Inferior parietal cortex (tissue), 1 donor: ENCODE results near the gene ASPHD2.
A peak's percentile ranks its signal among the peaks of the same experiment; 100 is the strongest.

Experiments
- DNase-seq: peaks from one replicate; pipeline ENCODE4 v3.0.0-alpha.2; 2016; ENCODE audit errors: extremely low spot score

The ASPHD2 gene

DNA sequence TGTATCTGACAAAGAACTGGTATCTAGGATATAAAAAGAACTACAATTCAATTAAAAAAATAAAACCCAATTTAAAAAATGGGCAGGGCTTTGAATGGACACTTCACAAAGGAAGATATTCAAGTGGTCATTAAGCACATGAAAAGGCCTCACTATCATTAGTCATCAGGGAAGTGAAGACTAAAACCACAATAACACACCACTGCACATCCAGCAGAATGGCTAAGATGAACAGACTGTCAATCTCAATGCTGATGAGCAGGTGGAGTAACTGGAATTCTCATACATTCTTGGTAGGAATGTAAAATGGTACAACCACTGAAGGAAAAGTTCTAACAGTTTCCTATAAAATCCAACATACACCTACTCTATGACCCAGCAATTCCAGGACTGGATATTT, 45.6 kb downstream of the ASPHD2 start:
- no peak for DNase-seq

DNA sequence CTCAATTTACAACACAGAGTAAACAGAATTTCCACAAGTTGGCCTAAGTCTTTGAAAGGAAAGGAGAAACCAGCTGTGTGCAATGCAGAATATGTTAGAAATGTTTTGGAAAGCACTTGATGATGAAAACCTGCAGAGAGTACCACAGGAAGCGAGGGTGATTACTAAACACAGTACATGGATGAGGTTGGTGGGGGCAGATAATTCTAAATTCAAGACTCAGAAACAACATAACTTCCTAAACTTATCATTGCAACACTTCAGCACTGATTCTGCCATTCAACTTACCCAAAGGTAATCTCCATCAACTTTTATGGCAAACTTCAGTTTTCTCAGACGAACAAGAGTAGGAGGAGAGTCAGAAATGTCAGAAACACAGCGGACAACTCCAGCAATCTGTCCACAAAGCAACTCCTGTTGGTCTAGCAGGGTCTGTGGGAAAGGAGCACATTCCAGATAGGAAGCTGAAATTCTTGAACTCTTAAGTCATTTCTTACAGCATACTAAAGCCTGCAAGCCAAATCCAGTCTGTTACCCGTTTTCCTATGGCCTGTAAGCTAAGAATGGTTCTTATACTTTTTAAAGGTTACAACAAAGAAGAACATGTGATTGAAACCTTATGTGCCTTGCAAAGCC, 47.8 kb downstream of the ASPHD2 start:
- no peak for DNase-seq

DNA sequence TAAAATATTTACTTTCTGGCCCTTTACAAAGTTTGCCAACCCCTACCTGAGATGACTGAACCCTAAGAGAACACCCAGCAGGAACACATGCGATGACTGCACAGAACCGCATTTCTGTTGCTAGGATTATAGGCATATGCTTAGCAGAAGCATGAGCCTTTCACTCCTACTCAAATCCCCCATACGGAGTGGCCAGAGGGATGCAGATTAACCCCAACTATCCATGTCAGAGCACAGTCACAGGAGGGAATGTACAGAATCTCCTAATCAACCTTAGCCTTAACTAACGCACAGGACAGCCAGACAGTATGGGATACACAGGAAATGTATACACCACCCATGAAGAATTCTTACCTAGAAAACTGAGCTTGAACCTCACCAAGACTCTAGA, 48.3 kb downstream of the ASPHD2 start:
- no peak for DNase-seq

DNA sequence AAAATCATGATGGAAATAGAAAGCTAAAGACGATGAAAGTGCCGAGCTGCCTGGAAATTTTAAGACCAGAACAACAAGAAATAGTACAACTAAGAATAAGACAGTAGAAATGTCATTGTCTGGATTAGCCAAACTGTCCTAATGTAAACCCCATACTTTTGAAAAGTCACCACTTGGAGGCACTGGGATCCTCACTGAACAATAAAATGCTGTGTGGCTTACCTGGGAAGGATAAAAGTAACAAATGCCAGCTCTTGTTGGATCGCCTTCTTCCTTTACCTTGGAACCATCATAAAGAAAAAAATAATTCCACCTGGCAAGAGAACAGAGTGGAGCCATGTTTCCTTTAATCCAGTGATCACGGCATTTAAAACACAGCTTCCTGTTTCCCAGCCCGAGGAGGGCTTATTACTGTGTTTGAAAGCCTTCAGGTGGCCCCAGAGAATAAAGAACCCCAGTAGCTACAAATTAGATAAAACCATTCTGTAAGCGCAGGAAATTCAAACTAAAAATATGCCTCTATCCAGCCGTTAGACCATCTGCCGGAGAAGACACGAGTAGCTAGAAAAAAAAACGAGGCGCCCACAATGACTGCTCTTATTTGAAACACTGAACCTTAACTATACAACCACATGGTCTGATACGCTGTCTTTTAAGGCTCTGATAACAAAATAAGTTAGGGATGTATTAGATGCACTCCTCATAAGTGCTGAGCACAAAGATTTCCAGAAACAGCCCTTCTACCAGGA, 50.2 kb downstream of the ASPHD2 start:
- DNase-seq = no peak

DNA sequence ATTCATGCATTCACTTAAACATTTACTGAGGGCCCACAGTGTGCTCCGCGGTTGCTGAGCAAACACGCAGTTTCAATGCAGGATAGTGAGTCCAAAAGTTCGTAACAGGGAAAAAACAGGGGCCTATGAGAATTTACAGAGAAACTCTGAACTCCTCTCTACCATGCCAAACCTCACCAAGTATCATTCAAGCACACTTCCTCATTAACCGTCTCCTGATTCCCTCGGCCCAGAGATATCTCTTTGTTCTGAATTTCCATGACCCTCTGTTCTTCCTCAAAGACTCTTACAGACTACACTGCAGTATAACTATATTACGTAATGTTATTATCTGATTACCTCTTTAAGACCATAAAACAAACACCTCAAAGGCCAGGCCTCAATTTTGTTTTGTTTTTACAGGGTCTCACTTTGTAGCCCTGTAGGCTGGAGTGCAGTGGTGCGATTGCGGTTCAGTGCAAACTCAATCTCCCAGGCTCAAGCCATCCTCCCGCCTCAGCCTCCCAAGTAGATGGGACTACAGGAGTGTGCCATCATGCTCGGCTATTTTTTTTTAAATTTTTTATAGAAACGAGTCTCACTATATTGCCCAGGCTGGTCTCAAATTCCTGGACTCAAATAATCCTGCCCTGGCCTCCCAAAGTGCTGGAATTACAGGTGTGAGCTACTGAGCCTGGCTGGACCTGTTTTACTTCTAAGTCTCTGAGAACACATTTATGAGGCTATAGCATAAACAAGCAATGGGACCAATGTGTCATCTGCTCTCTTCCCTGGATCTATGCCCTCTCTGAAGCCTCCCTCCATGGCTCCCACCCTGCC, 50.9 kb downstream of the ASPHD2 start:
- no peak for DNase-seq

DNA sequence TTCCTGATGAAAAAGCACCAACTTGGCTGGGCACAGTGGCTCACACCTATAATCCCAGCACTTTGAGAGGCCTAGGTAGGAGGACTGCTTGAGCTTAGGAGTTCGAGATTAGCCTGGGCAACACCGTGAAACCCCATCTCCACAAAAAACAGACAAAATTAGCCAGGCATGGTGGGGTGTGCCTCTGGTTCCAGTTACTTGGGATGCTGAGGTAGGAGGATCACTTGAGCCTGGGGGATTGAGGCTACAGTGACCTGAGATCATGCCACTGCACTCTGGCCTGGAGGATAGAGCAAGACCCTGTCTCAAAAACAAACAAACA, 51.5 kb downstream of the ASPHD2 start:
- DNase-seq = no peak

DNA sequence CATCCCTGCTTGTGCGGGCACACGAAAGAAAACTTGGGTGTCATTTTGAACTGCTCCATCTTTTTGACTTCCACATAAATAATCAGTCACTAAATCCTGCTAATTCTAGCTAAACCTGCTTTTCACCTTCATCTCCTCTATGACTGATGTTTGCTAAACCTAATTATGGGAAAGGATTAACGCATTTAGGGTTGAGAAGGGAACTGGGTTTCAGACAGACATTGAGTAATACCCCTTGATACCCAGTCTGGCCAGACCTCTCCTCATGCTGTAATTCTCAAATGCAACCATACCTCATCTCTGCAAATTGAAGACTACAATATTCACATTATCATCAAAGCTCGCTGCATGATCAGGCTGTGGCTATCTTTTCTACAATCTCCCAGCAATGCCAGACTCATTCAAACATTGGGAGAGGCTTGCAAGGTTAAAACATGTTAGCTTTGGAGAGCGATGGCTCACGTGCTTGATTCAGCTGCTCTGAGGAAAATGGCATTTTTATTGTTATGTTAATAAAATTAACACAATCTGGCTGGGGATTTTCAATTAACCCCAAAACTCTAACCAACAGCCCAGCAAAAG, 52.1 kb downstream of the ASPHD2 start:
- no peak for DNase-seq

DNA sequence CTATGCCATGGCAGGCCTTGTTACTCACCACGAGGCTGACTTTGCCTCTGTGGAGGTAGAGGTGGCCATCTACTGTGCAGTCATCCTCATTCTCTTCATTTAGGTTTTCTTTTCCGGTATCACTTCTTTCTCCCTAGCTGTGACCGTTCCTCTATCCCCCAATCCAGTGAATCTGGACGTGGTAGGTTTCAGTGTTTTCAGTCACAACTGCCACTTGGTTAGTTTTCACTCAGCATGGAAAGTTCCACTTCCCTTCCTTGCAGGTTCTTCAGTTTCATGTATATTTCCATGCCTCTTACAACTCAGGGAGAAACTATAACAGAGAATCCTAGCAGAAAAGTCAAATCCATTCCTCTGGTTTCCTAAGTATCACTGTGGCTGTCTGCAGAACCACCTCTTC, 52.6 kb downstream of the ASPHD2 start:
- no peak for DNase-seq

DNA sequence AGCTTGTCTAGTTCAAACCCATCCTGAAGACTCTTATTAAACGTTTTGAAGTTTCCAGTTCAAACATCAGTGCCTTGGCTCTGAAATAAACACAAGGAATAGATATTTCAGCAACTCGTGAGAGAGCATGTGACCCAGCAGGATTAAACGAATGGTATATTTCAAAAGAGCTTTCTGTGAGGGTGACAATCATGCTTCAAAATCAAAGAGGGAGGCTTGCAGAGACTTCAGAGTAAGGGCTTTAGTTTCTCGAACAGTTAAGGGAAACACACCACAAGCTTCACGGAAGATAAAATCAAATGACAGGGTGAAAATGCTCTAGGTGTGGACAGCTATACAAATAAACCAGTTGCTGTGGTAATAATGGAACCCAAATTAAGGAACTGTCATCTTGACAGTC, 53.1 kb downstream of the ASPHD2 start:
- no peak for DNase-seq

DNA sequence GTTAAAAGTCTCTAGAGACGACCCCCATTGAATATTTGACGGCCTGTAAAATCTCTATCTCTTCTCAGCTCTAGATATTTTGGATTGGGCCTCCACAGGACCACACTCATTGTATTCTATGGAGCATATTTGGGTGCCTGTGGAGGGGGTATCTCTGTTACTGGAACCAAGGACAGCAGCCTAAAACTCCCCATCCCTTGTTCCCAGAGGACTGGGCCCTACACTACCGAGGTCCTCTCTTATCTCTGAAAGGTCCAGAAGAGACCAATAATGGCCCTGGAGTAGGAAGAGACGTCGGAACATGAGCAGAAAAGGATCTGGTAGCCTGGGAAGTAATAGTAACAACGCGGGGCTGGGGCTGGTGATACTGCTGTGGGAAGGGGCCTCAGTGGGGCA, 54.0 kb downstream of the ASPHD2 start:
- DNase-seq = no peak

DNA sequence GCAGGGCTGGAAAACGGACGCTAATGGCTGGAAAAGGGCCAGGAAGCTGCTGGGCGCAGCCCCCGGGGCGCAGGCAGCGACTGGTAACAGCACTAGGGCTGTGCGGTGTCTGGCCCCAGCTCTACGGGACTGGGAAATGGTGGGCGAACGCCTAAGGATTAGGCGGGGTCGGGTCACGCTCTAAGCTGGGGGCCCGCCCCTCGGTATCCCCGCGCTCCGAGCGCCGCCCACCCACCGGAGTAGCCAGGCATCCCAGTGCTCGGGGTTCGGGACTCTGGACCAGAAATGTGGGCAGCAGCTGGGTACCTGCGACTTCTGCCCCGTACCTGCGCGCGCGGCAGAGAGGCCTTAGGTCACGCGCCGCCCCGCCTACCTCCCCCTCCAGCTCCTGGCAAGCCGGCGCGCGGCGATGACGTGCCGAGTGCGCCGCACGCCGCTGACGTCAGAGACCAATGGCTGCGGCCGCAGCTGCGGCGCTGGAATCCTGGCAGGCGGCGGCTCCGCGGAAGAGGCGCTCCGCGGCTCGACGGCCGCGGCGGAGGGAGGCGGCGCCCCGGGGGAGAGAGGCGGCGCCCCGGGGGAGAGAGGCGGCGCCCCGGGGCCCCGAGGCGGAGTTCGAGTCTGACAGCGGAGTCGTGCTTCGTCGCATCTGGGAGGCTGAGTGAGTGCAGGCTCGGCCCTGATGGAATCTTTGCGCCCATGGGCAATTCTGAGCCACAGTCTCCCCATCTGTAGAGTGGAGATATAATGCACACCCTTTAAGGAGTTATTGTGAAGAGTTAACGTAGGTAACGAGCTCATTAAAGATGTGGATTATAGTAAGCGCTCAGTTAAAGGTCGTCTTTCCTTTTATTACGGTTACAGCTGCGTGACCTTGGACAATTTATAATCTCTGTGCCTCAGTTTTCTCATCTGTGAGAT, 54.6 kb downstream of the ASPHD2 start, which contains the start of the genes HPS4 and SRRD:
Gene HPS4 (minus strand): TSS at position 345 of the 921 bp plus-strand sequence. CDS start 2,021 bp downstream, outside the sequence.
Gene SRRD (plus strand): TSS at position 439 of the 921 bp plus-strand sequence. CDS start 14 bp downstream, at position 453.
- DNase-seq = peak; percentile 87

DNA sequence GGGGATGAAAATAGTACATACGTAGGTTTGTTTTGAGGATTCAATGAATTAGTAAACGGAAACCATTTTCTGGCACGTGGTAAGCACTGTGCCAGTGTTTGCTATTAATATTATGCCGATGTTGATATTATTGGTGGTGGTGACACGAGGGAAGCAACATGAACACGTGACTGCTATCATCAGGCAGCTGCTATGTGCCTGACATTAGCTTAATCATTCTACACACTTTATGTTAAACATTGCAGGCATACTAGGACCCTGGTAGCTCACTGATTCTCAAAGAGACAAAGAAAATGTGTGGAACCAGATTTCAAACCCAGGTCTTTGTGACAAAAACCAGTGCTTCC, 55.3 kb downstream of the ASPHD2 start:
- DNase-seq = no peak

DNA sequence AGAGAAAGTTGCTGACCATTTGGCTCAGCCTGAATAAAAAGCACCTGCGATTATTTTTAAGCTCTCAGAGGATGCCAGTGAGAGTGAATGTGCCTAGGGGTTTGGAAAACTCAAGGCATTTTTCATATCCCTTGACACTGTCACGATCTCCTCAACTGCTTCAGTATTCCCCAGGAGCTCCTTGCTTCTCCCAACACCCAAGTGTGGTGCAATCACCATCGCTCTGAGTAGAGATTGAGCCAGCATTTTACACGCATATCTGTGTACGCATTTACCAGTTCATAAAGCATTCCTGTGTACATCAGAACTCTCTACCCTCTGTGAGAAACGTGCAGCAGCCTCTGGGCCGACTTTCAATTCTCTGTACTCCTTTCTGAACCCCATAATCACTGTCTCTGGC, 56.0 kb downstream of the ASPHD2 start:
- no peak for DNase-seq

DNA sequence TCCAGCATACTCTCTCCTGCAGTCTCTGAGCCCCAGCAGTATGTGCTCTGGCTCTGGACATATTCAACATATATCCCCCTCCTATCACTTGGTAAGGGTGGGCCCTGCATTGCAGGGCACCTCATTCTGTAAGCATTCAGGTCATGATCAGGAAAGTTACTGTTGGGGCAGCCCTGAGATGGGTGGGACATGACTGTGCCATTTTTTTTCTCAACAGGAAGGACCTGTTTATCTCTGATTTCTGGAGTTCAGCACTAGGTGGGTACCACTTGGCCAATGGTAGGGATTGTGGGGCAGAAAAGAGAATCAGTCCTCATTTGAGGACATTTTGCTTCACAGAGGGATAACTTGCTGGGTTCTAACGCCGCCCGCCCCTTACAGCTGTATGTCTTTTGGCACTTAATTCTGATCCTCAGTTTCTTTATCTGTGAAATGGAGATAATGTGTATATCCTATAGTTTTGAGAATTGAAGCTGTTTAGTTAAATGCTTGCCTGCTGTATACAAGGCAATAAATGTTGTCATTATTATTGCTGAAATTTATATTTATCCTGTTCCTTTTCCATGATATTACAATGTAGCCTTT, 56.8 kb downstream of the ASPHD2 start:
- DNase-seq = no peak

DNA sequence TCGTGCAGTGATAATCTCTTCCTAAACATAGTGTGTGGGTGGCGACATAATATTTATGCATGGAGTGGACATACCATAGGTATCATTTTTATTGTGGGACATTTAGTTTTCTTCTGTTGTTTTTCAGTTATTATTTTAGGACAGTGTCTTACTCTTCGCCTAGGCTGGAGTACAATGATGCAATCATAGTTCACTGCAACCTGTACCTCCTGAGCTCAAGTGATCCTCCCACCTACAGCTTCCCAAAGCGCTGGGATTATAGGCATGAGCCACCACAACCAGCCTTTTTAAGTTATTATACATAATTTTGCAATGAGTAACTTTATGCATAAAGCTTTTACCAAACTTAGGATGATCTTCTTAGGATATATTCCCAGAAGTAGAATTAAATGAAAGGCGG, 57.3 kb downstream of the ASPHD2 start:
- DNase-seq = no peak

DNA sequence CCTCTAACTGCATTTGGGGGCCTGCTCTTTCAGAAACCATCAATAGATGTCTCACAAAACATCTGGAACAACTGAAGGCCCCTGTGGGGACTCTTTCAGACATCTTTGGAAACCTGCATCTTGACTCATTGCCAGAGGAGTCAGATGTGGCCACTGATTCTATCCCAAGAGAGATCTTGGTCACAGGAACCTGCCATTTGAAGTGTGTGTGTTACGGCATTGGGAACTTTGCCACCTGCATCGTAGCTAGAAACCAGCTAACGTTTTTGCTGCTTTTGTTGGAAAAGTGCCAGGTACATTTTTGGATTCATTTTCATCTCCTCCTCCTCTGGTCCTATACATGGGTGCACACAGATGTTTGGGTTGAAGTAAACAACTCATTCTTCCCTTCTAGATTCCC, 58.9 kb downstream of the ASPHD2 start:
- no peak for DNase-seq

DNA sequence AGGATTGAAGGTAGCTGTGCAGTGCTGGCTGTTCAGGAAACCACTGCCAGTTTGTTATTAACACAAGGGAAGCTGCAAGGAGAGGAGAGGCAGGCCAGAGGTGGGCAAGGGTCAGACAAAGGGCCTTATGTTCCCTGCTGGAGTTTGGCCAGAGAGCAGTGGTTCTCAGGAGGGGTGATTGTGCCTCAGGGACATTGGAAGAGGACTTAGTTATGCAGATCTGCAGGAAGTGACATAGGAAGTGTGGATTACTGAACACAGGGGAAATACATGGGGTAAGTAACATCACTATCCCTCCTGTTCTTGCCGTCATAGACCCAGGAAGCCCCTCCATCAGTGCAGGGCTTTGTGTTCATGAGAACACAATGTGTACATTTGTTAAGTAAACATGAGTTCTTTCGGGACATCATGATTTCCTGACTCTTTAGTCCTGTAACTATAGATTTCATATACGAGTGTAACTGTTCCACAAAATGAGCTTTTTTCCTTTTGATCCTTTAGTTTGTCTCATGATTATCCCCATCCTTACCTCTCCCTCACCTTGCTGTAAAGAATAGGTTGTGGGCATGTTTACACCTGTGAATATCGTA, 60.5 kb downstream of the ASPHD2 start:
- DNase-seq = no peak

DNA sequence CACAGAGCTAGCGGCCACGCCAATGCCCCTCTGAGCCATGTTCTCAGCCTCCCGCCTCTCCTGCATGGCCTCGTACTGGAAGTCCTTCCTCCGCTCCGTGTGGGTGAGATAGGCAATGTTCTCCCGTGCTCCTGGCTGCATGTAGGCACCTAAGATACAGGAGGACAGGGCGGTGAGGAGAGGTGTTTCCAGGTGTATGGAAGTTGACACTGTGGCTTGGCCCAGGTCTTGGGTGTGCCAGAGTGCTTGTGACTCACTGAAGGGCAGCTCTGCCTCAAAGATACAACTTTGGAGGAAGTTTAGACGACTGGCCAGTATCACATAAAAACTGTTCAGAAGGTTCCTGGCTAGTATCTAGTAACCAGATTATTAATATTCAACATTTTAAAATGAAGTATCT, 63.2 kb downstream of the ASPHD2 start:
- no peak for DNase-seq

DNA sequence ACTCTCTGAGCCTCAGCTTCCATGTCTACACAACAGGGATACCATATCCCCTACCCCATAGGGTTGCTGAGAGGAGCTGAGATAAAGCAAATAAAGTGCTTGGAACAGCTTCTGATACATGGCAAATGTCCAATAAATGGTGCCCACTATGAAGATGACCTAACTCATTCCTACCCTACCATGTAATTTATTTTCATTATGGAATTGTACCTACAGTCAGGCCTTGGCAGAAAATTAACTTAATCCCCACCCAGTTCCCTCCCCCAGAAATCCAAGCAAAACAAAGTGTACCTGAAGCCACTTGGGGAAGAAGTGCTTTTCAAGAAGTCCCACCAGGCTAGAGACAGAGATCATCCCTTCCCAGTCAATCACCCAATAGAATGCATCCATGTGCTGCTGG, 65.4 kb downstream of the ASPHD2 start:
- DNase-seq = no peak
